Erythroblast (primary cell): ENCODE measurements around the gene SH3BGRL2.

Experiments
- GATA1 ChIP-seq: IDR thresholded peaks from 2 replicates; pipeline ENCODE4 v1.6.1; 2011; ENCODE audit warnings: low read depth, mild to moderate bottlenecking, control low read depth, low read length, moderate library complexity
- POLR2A ChIP-seq: IDR thresholded peaks from 2 replicates; pipeline ENCODE4 v1.6.1; 2011; ENCODE audit warnings: mild to moderate bottlenecking, low read length

- TF ChIP-seq POLR2A (no peak), GATA1 (no peak)
Measured at GRCh38 chr6:79669766-79670165, 38.6 kb downstream of the SH3BGRL2 start.
